HepG2 (cell line): ENCODE results near the gene E2F1. TPM values are rescaled to one million over a fixed set of nuclear protein-coding genes. Genes with fewer than 3 reads are reported as not detected.

ENCODE experiments used
- GABPB1 ChIP-seq: IDR thresholded peaks from 2 replicates; pipeline ENCODE4 v1.6.1; 2016; ENCODE audit warnings: mild to moderate bottlenecking, missing genetic modification reagents, moderate library complexity, missing compliant biosample characterization
- HIC2 ChIP-seq: sonication (generic); formaldehyde crosslinking; IDR thresholded peaks from 2 replicates; pipeline ENCODE4 v1.9.0; 2022; ENCODE audit warnings: low read depth, missing genetic modification reagents
- KLF15 ChIP-seq: sonication (generic); formaldehyde crosslinking; IDR thresholded peaks from 2 replicates; pipeline ENCODE4 v1.8.1; 2023; ENCODE audit warnings: borderline replicate concordance, mild to moderate bottlenecking, inconsistent platforms, missing genetic modification reagents, mixed read lengths
- MEIS2 ChIP-seq: sonication (generic); formaldehyde crosslinking; IDR thresholded peaks from 2 replicates; pipeline ENCODE4 v1.9.0; 2021; ENCODE audit warnings: mild to moderate bottlenecking, missing genetic modification reagents
- NR2F6 ChIP-seq, 2 experiments: IDR thresholded peaks; 2 replicates each; pipeline ENCODE4 v1.6.1; 2016; ENCODE audit warnings: antibody characterized with exemption in 1 of 2, mild to moderate bottlenecking in 1 of 2
- SALL1 ChIP-seq: sonication (generic); formaldehyde crosslinking; IDR thresholded peaks from 2 replicates; pipeline ENCODE4 v1.8.0; 2022; ENCODE audit warnings: mild to moderate bottlenecking, missing genetic modification reagents
- ZBTB34 ChIP-seq: sonication (generic); formaldehyde crosslinking; IDR thresholded peaks from 2 replicates; pipeline ENCODE4 v1.8.0; 2022; ENCODE audit warnings: mild to moderate bottlenecking, missing genetic modification reagents
- ZFX ChIP-seq: sonication (generic); formaldehyde crosslinking; IDR thresholded peaks from 2 replicates; pipeline ENCODE4 v1.4.0; 2020; ENCODE audit warnings: mild to moderate bottlenecking, low read depth, missing genetic modification reagents, moderate library complexity
- ZNF235 ChIP-seq: sonication (generic); formaldehyde crosslinking; IDR thresholded peaks from 2 replicates; pipeline ENCODE4 v1.8.1; 2023; ENCODE audit warnings: mild to moderate bottlenecking, missing genetic modification reagents, borderline replicate concordance
- ZNF318 ChIP-seq: sonication (generic); formaldehyde crosslinking; IDR thresholded peaks from 2 replicates; pipeline ENCODE4 v1.4.0; 2020; ENCODE audit warnings: mild to moderate bottlenecking, missing genetic modification reagents
- ZNF691 ChIP-seq: sonication (generic); formaldehyde crosslinking; IDR thresholded peaks from 2 replicates; pipeline ENCODE4 v1.4.0; 2020; ENCODE audit warnings: missing genetic modification reagents, low read depth, mild to moderate bottlenecking, borderline replicate concordance
- ZNF772 ChIP-seq: sonication (generic); formaldehyde crosslinking; IDR thresholded peaks from 2 replicates; pipeline ENCODE4 v1.5.0; 2020; ENCODE audit warnings: mild to moderate bottlenecking, missing genetic modification reagents
- polyA plus RNA-seq, 8 experiments: library from polyadenylated mRNA; depleted of rRNA in 3 of 8; stranded (reverse) in 7 of 8; unstranded in 1 of 8; fragments of >200 nt; fragmentation: Illumina TruSeq in 4 of 8; extraction: Trizol in 4 of 8; gene quantifications; 2 replicates each; pipeline versions ENCODE4 v1.2.1 to v1.2.3, GENCODE V29; 2011 to 2016; ENCODE audit warnings: low read depth in 4 of 8, missing spikeins in 1 of 8, mixed read lengths in 1 of 8; ENCODE audit not compliant: insufficient read depth in 1 of 8
- total RNA-seq, 5 experiments: library from RNA; depleted of rRNA; stranded (reverse); fragments of >200 nt; fragmentation: Illumina TruSeq; extraction: Trizol; gene quantifications; 2 replicates each; pipeline ENCODE4 v1.2.3, GENCODE V29; 2016; ENCODE audit warnings: low read depth in 1 of 5

Gene E2F1
- total and polyA plus RNA-seq, 2 of the 13 experiments (the other 11 are each of a cell fraction or from before 2014, with no cell fraction given) = 25.5 to 39.4 TPM

GRCh38 chr20:33670715-33671499, 15.3 kb downstream of the E2F1 start (continued):
- TF ChIP-seq MEIS2 (CRISPR knock-in tag) (0 out of 2 replicates have a peak, but pooled peaks have one; percentile 34), ZBTB34 (CRISPR knock-in tag) (no peak), ZNF235 (CRISPR knock-in tag) (0 out of 2 replicates have a peak, but pooled peaks have one; percentile 7), ZNF691 (CRISPR knock-in tag) (no peak), ZNF318 (CRISPR knock-in tag) (peak; percentile 81; the same call in 1 of the 2 replicates), HIC2 (CRISPR knock-in tag) (0 out of 2 replicates have a peak, but pooled peaks have one; percentile 7), ZFX (CRISPR knock-in tag) (no peak), ZNF772 (CRISPR knock-in tag) (no peak), KLF15 (no peak), NR2F6 (IDR thresholded peaks at IDR 0.05) (no peak), NR2F6 (CRISPR knock-in tag; IDR thresholded peaks at IDR 0.05) (no peak), GABPB1 (CRISPR knock-in tag) (0 out of 2 replicates have a peak, but pooled peaks have one; percentile 16), SALL1 (CRISPR knock-in tag) (no peak)
